Lower leg skin (tissue), 3 donors: Measurements from ENCODE around the gene TMEM161B.
"Not testable (repeated sequence)": the region's sequence is repeated elsewhere in the genome, so short reads cannot be mapped to it uniquely, and the experiment has no call there.

Source experiments
- POLR2A ChIP-seq, 2 donors: fragments of 450-650 bp; IDR thresholded peaks; one replicate each; pipeline ENCODE4 v1.6.1; 2016 to 2017; ENCODE audit warnings: antibody characterized with exemption in 2 of 2, mild to moderate bottlenecking in 1 of 2, moderate library complexity in 1 of 2
- TF ChIP-seq, protein P1 (sequence below), 3 donors: fragments of 450-650 bp; IDR thresholded peaks; one replicate each; pipeline ENCODE4 v1.5.1; 2016; ENCODE audit warnings: antibody characterized with exemption in 3 of 3, mild to moderate bottlenecking in 3 of 3, moderate library complexity in 2 of 3

DNA sequence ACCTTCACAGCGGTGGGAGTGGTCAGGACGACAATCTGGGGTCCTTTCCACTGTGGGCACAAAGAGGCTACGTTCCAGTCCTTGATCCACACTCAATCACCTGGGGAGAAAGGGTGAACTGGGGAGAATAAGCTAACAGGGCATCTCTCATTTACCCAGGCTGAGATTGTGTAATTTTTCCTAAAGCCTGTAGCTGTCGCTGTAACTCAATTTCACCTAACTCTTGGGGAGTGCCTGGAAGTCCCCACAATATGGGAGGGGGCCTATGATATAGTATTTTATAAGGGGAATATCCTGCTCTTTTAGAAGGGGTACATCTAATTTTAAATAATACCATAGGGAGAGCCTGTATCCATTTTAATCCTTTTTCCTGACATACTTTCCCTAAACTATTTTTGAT lies 79.2 kb downstream of the TMEM161B start:
- TF ChIP-seq, protein P1, sequence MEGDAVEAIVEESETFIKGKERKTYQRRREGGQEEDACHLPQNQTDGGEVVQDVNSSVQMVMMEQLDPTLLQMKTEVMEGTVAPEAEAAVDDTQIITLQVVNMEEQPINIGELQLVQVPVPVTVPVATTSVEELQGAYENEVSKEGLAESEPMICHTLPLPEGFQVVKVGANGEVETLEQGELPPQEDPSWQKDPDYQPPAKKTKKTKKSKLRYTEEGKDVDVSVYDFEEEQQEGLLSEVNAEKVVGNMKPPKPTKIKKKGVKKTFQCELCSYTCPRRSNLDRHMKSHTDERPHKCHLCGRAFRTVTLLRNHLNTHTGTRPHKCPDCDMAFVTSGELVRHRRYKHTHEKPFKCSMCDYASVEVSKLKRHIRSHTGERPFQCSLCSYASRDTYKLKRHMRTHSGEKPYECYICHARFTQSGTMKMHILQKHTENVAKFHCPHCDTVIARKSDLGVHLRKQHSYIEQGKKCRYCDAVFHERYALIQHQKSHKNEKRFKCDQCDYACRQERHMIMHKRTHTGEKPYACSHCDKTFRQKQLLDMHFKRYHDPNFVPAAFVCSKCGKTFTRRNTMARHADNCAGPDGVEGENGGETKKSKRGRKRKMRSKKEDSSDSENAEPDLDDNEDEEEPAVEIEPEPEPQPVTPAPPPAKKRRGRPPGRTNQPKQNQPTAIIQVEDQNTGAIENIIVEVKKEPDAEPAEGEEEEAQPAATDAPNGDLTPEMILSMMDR (IDR thresholded peaks at IDR 0.05), result not testable (repeated sequence)
- TF ChIP-seq POLR2A (IDR thresholded peaks at IDR 0.05), result not testable (repeated sequence)
